ENCODE results near the gene GNG4.

Gene GNG4
- total RNA-seq = 0.20 to 0.62 reads per million in 2 donors

- DNase-seq = peak in 3 of 5 experiments; percentile 10 to 22 (median 13)
These were observed at the start of gene GNG4 for GRCh38 chr1:235649368-235650163. Gene GNG4, minus strand, starts transcription at chr1:235649784. Its CDS starts 65,946 bp downstream, at chr1:235583838.

GRCh38 chr1:235697508-235697907 is 47.9 kb upstream of the GNG4 start:
- peak in 2 of 5 experiments; percentile 22 to 69 for DNase-seq

- no peak for DNase-seq
These were observed 39.8 kb upstream of the GNG4 start for GRCh38 chr1:235689356-235689755.

- no peak for DNase-seq
These were observed 38.5 kb upstream of the GNG4 start for GRCh38 chr1:235688096-235688495.

GRCh38 chr1:235683653-235684052 is 34.1 kb upstream of the GNG4 start:
- no peak for DNase-seq

GRCh38 chr1:235682216-235682615 is 32.6 kb upstream of the GNG4 start:
- DNase-seq = no peak

GRCh38 chr1:235679644-235680043 is 30.1 kb upstream of the GNG4 start:
- no peak for DNase-seq

- no peak for DNase-seq
These were observed 29.4 kb upstream of the GNG4 start for GRCh38 chr1:235679005-235679404.

GRCh38 chr1:235675152-235675890 is 25.7 kb upstream of the GNG4 start:
- DNase-seq = peak in 1 of 5 experiments; percentile 60

GRCh38 chr1:235673981-235674380 is 24.4 kb upstream of the GNG4 start:
- DNase-seq = no peak

- DNase-seq = no peak
These were observed 22.4 kb upstream of the GNG4 start for GRCh38 chr1:235671992-235672391.

- peak in 1 of 5 experiments; percentile 14 for DNase-seq
These were observed 20.7 kb upstream of the GNG4 start for GRCh38 chr1:235670157-235670776.

- no peak for DNase-seq
These were observed 19.7 kb upstream of the GNG4 start for GRCh38 chr1:235669277-235669676.

- DNase-seq = no peak
These were observed 14.0 kb upstream of the GNG4 start for GRCh38 chr1:235663628-235664027.

- no peak for DNase-seq
These were observed 12.0 kb upstream of the GNG4 start for GRCh38 chr1:235661568-235661967.

- no peak for DNase-seq
These were observed 9.7 kb upstream of the GNG4 start for GRCh38 chr1:235659186-235659771.

GRCh38 chr1:235657747-235658526 is 8.4 kb upstream of the GNG4 start:
- no peak for DNase-seq

GRCh38 chr1:235657269-235657668 is 7.7 kb upstream of the GNG4 start:
- DNase-seq = no peak

- no peak for DNase-seq
These were observed 2.8 kb upstream of the GNG4 start for GRCh38 chr1:235652364-235652763.

- no peak for DNase-seq
These were observed 1.7 kb upstream of the GNG4 start for GRCh38 chr1:235651170-235651806.

GRCh38 chr1:235650341-235651169 is 971 bp upstream of the GNG4 start:
- no peak for DNase-seq

All from T-helper 2 cell (primary cell).